ENCODE data around the gene KNDC1.

KNDC1 gene

DNA sequence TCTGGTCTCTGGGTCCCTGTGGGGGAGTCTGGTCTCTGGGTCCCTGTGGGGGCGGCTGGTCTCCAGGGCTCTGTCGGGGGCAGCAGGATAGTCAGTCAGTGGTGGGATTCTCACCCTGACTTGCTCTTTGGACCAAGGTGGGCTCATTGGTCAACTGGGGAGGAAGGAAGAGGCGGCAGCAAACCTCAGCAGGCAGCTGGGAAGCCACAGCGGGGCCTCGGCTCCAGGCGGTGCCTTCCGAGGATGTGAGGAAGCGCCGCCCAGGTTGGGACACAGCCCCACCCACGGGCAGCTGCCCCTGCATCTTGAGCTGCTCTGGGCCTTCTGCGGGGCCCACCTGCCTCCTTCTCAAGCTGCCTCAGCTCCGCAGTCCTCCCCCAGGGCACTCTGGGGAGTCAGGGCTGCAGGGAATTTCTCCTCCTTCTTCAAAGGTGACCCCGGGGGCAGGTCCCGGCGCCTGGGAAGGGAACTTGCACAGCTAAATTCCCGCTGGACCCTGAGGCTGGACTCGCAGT is 20.4 kb upstream of the KNDC1 start:
- TF ChIP-seq, protein P1, sequence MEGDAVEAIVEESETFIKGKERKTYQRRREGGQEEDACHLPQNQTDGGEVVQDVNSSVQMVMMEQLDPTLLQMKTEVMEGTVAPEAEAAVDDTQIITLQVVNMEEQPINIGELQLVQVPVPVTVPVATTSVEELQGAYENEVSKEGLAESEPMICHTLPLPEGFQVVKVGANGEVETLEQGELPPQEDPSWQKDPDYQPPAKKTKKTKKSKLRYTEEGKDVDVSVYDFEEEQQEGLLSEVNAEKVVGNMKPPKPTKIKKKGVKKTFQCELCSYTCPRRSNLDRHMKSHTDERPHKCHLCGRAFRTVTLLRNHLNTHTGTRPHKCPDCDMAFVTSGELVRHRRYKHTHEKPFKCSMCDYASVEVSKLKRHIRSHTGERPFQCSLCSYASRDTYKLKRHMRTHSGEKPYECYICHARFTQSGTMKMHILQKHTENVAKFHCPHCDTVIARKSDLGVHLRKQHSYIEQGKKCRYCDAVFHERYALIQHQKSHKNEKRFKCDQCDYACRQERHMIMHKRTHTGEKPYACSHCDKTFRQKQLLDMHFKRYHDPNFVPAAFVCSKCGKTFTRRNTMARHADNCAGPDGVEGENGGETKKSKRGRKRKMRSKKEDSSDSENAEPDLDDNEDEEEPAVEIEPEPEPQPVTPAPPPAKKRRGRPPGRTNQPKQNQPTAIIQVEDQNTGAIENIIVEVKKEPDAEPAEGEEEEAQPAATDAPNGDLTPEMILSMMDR (IDR thresholded peaks at IDR 0.05; ENCODE audit: low read depth, low read length), result no peak
- TF ChIP-seq POLR2A (IDR thresholded peaks at IDR 0.05; ENCODE audit: extremely low read depth, insufficient read length) (no peak), MYC (IDR thresholded peaks at IDR 0.05; ENCODE audit: low read depth, low read length) (no peak)
- TF ChIP-seq, protein P2, sequence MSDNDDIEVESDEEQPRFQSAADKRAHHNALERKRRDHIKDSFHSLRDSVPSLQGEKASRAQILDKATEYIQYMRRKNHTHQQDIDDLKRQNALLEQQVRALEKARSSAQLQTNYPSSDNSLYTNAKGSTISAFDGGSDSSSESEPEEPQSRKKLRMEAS (IDR thresholded peaks at IDR 0.05; ENCODE audit: low read depth, low read length), result no peak
- H3K4me3 ChIP-seq (ENCODE audit: low read depth, low read length), result no peak overlapping the region
- peak; percentile 33 for DNase-seq (ENCODE audit: low read depth)

DNA sequence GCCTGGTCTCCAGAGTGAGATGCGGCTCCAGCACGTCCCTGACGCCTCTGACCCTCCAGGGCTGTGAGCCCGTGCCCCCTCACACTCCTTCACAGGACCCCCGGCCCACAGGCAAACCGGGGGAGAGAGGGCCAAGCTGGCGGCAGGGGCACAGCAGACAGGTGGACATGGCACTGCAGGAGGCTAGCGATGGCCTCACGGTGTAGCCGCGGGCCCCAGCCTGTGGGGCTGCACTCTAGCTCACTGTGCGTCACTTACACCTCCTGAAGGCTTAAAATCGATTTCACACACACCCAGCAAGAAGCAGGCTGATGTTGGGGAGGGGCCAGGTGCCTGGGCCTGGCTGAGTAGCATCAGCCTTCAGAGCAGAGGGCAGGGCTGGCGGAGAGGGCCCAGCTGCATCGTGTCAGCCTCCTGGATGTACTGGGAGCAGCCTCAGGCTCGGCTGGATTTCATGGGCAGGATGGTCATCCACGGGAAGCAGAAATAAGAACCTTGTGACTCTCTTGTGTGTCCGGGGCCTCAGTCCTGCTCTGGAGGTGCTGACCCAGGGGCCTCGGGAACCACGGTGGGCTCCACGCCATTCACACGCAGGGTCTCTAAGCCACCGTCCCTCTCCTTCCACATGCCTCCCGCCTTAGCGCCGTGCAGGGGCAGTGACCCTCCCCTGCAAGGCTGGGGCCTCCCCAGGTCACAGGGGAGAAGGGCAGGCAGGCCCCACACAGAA is 19.4 kb upstream of the KNDC1 start:
- DNase-seq (ENCODE audit: low read depth), result no peak
- TF ChIP-seq MYC (IDR thresholded peaks at IDR 0.05; ENCODE audit: low read depth, low read length) (no peak), POLR2A (IDR thresholded peaks at IDR 0.05; ENCODE audit: extremely low read depth, insufficient read length) (no peak)
- TF ChIP-seq, protein P1 (IDR thresholded peaks at IDR 0.05; ENCODE audit: low read depth, low read length), result no peak
- TF ChIP-seq, protein P2 (IDR thresholded peaks at IDR 0.05; ENCODE audit: low read depth, low read length), result no peak
- no peak overlapping the region for H3K4me3 ChIP-seq (ENCODE audit: low read depth, low read length)

DNA sequence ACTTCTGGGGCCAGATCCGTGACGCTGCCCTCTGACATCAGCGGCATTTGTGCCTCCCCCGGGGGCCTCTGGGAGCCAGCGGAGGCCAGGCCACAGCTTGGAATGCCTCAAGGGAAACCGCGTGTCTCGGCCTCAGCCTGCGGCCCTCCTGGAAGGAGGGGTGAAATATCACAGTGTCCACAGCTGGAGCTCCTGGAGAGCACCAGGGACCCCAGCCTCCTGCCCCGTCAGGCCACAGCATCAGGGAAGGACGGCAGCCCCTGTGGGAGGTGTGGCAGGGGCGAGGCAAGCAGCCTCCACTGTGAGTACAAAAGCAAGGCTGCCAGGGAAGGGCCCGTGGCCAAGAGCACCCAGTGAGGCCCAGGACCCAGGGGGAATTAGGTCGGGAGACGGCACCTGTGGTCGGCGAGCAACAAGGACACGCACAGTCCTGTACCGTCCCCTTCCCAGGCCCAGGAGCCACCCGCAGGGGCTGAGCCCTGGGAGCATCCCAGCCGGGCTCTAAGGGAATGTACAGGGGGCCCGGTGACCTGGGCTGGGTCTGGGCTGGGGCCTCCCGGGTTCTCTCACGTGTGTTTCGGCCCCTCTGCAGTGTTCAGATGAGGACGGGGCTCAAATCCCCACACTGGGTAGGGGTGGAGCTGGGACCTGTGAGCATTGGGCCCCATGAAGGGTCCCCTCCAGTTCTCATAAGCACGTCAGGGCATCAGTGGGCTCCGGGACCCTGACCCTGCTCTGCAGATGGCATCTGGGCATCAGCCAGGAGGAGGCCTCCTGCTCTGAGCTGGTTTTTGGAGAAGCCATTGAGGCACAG is 18.7 kb upstream of the KNDC1 start:
- TF ChIP-seq, protein P2 (IDR thresholded peaks at IDR 0.05; ENCODE audit: low read depth, low read length), result no peak
- TF ChIP-seq MYC (IDR thresholded peaks at IDR 0.05; ENCODE audit: low read depth, low read length) (no peak), POLR2A (IDR thresholded peaks at IDR 0.05; ENCODE audit: extremely low read depth, insufficient read length) (no peak)
- TF ChIP-seq, protein P1 (IDR thresholded peaks at IDR 0.05; ENCODE audit: low read depth, low read length), result no peak
- no peak overlapping the region for H3K4me3 ChIP-seq (ENCODE audit: low read depth, low read length)
- DNase-seq (ENCODE audit: low read depth), result no peak

DNA sequence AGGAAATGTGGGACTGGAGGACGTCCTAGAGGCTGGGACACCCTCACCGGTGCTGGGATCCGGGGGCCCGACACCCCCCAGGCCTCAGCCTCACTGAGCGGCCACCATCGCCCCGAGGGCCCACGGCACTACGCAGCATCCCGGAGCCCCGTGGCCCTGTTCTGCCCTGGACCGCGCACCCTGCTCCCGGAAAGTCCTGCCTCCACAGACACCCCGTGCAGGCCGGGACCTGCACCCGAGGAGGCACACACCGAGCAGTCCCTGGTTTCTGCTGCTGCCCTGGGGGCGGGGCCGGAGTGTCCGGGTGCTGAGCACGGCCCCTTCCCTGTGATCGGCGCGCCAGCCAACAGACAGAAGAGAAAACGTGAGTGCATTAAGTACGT is 18.1 kb upstream of the KNDC1 start:
- DNase-seq (ENCODE audit: low read depth), result no peak
- TF ChIP-seq, protein P2 (IDR thresholded peaks at IDR 0.05; ENCODE audit: low read depth, low read length), result no peak
- no peak for TF ChIP-seq MYC (IDR thresholded peaks at IDR 0.05; ENCODE audit: low read depth, low read length)
- TF ChIP-seq POLR2A (IDR thresholded peaks at IDR 0.05; ENCODE audit: extremely low read depth, insufficient read length), result no peak
- TF ChIP-seq, protein P1 (IDR thresholded peaks at IDR 0.05; ENCODE audit: low read depth, low read length), result no peak
- no peak overlapping the region for H3K4me3 ChIP-seq (ENCODE audit: low read depth, low read length)

DNA sequence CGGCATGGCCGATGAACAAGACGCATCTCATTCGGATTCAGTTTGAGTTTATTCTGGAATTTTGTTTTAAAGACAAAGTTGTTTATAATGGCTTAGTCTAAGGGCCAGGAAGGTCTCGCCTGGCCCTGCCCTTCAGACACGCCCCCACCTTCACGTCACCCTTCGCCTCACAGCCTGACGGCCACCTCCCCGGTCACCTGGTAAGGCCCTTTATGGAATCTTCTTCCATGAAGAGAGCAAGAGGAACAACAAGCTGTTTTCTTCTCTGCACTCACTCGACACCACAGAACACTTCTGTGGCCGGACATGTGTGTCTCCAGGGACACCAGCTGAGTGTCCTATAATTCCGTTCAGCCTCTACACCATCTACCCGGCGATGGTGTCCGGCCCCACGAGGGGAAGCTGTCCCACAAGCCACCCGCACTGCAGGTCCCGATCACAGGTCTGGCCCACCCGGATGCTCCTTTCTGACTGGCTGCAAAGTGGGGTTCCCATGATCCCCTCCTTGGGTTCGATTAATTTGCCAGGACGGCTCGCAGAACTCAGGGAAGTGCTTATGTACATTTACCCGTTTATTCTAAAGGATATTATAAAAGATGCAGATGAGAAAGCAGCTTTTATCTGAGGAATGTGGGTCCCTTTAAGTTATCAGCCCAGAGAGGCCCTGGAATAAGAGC is 17.4 kb upstream of the KNDC1 start:
- no peak overlapping the region for H3K4me3 ChIP-seq (ENCODE audit: low read depth, low read length)
- TF ChIP-seq, protein P1 (IDR thresholded peaks at IDR 0.05; ENCODE audit: low read depth, low read length), result no peak
- TF ChIP-seq POLR2A (IDR thresholded peaks at IDR 0.05; ENCODE audit: extremely low read depth, insufficient read length), result no peak
- TF ChIP-seq, protein P2 (IDR thresholded peaks at IDR 0.05; ENCODE audit: low read depth, low read length), result no peak
- TF ChIP-seq MYC (IDR thresholded peaks at IDR 0.05; ENCODE audit: low read depth, low read length), result no peak
- DNase-seq (ENCODE audit: low read depth), result no peak

Data from NB4 (cell line).